Measurements from ENCODE around the gene CCDC88B.

CCDC88B gene, protein sequence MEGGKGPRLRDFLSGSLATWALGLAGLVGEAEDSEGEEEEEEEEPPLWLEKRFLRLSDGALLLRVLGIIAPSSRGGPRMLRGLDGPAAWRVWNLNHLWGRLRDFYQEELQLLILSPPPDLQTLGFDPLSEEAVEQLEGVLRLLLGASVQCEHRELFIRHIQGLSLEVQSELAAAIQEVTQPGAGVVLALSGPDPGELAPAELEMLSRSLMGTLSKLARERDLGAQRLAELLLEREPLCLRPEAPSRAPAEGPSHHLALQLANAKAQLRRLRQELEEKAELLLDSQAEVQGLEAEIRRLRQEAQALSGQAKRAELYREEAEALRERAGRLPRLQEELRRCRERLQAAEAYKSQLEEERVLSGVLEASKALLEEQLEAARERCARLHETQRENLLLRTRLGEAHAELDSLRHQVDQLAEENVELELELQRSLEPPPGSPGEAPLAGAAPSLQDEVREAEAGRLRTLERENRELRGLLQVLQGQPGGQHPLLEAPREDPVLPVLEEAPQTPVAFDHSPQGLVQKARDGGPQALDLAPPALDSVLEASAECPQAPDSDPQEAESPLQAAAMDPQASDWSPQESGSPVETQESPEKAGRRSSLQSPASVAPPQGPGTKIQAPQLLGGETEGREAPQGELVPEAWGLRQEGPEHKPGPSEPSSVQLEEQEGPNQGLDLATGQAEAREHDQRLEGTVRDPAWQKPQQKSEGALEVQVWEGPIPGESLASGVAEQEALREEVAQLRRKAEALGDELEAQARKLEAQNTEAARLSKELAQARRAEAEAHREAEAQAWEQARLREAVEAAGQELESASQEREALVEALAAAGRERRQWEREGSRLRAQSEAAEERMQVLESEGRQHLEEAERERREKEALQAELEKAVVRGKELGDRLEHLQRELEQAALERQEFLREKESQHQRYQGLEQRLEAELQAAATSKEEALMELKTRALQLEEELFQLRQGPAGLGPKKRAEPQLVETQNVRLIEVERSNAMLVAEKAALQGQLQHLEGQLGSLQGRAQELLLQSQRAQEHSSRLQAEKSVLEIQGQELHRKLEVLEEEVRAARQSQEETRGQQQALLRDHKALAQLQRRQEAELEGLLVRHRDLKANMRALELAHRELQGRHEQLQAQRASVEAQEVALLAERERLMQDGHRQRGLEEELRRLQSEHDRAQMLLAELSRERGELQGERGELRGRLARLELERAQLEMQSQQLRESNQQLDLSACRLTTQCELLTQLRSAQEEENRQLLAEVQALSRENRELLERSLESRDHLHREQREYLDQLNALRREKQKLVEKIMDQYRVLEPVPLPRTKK (N-terminal part only)

DNA sequence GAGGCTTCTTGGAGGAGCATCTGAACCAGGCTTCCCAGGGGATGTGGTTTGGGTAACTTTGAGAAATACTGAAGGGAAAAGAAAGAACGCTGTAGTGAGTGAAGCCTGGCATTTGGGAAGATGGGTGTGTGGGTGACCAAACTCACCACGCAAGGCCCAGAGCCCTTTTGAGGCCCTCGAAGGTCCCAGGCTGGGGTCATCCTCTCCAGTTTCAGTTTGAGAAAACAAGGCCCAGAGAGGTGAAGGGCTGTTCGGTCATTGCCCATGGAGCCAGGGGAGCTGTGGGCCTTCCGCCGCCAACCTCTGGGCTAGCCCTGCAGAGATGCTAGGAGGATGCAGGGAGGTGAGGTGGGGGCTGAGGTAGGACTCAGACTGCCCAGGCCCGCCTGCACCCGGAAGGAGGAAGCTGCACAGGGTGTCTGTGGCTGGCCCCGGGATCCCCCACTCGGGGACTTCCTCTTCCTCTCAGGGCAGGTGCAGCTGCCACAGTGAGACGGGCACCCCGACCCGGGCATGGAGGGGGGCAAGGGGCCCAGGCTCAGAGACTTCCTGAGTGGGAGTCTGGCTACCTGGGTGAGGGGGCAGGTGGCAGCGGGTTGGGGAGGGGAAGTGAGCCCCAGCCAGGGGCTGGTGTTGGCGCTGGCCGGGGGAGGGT, at the start of gene CCDC88B:
CCDC88B (plus strand) TSS at position 451 of the 655 bp plus-strand sequence; CDS start at position 514, 63 bp downstream.
- H3K4me3 ChIP-seq (ENCODE audit: low read length) = peak within 1 kb of the TSS; percentile 67; the same call in 1 of the 2 replicates
- no peak for TF ChIP-seq ZNF274 (IDR thresholded peaks at IDR 0.05; ENCODE audit: low read depth, low read length)

DNA sequence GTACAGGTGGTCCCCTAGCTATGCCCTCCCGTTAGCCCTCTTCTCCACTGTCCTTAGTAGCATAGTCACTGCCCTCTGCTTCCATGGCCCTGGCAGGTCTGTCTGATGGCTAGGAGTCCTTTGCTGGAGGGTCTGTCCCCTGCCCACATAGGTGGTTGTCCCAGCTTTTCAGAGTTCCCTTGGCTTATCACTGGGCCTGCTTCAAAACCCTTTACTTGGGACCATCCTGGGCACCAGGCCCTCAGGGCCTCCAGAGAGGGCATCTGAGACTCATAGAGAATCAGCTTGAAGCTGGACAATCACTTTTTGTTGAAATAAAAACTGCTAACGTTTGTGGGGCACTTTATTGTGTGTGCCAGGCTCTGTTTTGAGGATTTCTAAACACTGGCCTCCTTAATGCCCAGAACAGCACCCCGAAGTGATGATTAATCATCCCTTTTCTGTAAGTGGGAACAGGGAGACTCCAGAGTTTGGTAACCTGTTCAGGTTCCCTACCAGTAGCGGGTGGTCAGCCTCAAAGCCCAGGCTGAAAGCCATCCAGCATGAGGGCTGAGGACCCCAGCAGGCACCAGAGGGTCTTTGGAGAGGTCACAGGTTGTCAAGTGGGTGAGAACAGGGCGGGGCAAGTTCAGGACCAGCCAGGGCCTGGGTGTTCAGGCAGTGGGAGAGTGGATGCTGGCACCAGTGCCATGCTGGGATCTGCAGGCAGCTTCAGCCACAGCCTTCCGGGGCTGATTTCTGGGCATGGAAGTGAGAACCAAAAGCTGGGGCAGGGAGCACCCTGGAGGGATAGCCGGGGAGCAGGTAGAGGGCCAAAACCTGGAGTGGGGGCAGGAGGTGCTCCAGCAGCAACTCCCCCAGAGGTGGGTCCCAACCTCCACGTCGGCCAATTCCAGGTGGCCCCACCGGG, 49.4 kb upstream of the CCDC88B start:
- no peak overlapping the region for H3K4me3 ChIP-seq (ENCODE audit: low read length)
- TF ChIP-seq ZNF274 (IDR thresholded peaks at IDR 0.05; ENCODE audit: low read depth, low read length) = no peak

DNA sequence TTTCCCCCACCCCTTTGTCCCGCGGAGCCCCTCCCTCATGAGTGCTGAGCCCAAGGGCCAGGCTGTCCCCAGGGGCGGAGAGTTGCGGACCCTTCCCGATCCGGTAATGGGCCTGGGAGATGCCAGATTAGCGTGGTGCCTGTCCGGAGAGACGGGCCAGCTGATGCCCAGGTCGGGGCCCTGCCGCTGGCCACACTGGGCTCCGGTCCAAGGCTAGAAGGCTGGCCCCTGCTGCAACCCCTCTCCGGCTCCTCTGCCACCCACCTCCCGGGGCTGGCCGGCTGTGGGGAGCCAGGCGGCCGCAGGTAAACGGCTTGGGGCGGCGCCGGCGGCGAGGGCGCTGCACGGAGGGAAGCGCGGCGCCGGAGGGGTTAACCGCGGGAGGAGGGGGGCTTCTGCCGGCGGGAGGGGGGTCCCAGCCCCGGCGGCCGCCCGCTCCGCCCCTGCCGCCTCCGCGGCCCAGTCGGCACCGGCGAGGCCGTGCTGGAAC, 48.7 kb upstream of the CCDC88B start, which contains the start of gene KCNK4:
KCNK4 (plus strand) TSS at position 41 of the 490 bp plus-strand sequence. CDS start 1,717 bp downstream, outside the sequence.
- H3K4me3 ChIP-seq (ENCODE audit: low read length) = no peak within 1 kb of the TSS
- TF ChIP-seq ZNF274 (IDR thresholded peaks at IDR 0.05; ENCODE audit: low read depth, low read length) = no peak

DNA sequence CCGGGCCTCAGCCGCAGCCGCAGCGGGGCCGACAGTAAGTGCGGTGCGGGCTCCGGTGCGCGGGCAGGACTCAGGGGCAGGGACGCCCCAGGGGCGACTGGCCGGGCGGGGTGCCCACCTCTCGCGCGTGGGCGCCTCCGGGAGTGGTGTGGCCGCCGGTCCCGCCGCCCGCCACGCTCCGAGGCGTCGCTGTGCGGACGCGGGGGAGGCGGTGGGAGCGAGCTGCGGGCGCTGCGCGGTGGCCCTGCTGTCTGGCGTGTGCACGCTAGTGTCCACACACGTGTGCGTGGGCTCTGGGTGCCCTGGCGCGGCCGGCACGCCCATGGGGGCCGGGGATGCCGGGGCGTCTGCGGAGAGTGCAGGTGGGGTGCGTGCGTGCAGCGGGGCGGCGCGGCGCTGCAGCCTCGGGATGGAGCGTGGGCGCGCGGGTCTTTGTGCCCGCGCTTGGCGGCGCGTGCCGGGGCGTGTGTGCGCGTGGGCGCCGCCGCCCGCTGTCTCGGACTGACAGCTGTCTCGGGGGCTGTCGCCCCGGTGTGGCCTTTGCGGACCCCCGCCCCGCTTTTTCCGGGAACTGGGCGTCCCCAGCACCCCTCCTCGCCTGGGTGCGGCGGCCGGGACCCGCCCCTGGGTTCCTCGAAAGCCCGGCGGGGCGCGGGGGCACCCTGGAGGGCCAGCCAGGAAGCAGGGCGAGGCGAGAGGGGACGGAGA, 48.1 kb upstream of the CCDC88B start:
- H3K4me3 ChIP-seq (ENCODE audit: low read length) = no peak overlapping the region
- TF ChIP-seq ZNF274 (IDR thresholded peaks at IDR 0.05; ENCODE audit: low read depth, low read length) = no peak

DNA sequence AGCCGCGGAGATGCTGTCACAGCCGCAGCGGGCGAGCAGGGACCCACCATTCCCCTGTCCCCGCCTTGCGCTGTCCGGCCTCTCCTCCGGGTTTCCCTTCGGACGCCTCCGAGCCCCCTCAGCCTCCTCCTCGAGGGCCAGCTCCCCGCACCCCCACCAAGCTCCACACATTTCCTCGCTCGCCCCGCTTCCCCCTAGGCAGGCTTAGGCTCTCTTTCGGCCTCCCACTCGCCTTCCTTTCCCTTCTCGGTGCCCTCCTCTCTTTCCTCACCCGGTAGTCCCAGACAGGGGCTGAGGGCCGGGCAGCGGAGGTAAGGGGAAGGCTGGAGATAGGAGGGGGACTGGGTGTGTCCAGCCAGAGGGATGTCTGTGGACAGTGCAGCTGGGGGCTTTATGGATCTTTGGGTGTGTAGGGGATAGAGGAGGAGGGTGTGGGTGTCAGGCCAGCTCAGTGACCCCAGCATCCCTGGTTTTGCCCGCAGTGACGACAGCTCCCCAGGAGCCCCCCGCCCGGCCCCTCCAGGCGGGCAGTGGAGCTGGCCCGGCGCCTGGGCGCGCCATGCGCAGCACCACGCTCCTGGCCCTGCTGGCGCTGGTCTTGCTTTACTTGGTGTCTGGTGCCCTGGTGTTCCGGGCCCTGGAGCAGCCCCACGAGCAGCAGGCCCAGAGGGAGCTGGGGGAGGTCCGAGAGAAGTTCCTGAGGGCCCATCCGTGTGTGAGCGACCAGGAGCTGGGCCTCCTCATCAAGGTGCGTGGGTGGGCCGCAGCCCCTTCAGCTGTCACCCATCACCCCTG, 47.3 kb upstream of the CCDC88B start:
- H3K4me3 ChIP-seq (ENCODE audit: low read length) = no peak overlapping the region
- TF ChIP-seq ZNF274 (IDR thresholded peaks at IDR 0.05; ENCODE audit: low read depth, low read length) = no peak

DNA sequence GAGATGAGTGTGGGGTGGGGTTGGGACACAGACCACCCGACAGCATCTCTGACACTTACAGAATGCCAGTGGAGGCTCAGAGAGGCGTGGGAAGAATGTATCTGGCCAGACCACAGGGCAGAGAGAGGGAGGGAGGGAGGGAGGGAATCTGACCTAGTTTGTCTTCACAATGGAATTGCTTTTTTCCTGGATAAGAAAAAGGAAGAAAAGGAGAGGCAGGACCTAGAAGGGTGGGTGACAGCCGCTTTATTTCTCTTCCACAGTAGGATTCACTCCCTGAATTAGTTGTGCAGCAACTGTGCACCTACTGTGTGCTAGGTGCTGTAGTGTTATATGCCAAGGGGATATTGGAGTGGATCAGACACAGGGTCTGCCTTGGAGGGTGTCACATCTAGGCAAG, 45.2 kb upstream of the CCDC88B start:
- TF ChIP-seq ZNF274 (IDR thresholded peaks at IDR 0.05; ENCODE audit: low read depth, low read length) = no peak
- H3K4me3 ChIP-seq (ENCODE audit: low read length) = no peak overlapping the region

DNA sequence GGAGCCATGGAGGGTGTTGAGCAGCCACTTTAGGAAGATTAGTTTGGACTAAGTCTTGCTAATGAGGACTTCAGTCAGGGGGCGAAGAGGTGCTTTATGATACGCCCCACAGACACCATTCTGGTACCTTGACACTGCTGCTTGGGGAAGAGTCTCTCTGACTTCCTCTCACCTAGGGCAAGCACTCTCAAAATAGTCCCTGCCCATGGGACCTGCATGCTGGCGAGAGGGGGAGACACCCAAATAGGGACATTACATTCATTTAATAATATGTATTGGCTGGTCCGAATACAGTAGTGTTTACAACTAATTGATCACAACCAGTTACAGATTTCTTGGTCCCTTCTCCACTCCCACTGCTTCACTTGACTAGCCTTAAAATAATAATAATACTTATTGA, 44.2 kb upstream of the CCDC88B start:
- H3K4me3 ChIP-seq (ENCODE audit: low read length) = no peak overlapping the region
- no peak for TF ChIP-seq ZNF274 (IDR thresholded peaks at IDR 0.05; ENCODE audit: low read depth, low read length)

DNA sequence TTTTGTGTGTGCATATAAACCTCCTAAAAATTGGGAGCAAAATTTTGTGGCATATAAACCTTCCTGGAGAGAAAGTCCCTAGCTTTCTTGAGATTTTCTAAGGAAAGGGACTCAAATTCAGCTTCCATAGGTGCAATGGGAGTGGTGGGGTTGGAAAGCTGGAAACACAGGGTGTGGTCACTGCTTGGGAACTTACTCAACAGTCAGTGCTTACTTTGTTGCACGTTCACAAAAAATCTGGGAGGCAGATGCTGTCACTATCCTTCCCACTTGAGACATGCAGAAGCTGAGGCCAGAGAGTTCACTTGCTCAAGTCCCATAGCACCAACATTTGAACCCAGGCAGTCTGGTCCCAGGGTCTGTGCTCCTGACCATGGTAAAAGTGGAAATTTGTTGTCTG, 43.8 kb upstream of the CCDC88B start:
- no peak overlapping the region for H3K4me3 ChIP-seq (ENCODE audit: low read length)
- TF ChIP-seq ZNF274 (IDR thresholded peaks at IDR 0.05; ENCODE audit: low read depth, low read length) = no peak

DNA sequence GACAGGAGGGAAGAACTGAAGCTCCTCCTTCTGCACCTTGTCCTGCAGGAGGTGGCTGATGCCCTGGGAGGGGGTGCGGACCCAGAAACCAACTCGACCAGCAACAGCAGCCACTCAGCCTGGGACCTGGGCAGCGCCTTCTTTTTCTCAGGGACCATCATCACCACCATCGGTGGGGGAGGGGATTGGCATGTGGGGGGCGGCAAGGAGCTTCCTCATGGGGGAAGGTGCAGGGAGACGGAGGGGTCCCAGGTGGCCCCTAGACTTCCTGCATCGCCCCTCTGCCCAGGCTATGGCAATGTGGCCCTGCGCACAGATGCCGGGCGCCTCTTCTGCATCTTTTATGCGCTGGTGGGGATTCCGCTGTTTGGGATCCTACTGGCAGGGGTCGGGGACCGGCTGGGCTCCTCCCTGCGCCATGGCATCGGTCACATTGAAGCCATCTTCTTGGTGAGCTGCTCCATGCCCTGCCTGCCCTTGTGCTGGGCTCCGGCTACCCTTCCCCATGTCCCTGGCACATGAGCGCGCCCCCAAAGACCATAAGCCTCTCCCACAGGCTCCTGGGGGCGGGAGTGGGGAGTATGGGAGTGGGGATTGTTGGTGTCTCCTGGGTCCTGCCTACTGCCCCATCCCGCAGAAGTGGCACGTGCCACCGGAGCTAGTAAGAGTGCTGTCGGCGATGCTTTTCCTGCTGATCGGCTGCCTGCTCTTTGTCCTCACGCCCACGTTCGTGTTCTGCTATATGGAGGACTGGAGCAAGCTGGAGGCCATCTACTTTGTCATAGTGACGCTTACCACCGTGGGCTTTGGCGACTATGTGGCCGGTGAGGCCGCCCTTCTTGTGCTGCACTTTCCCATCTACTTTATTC, 42.9 kb upstream of the CCDC88B start:
- TF ChIP-seq ZNF274 (IDR thresholded peaks at IDR 0.05; ENCODE audit: low read depth, low read length) = no peak
- no peak overlapping the region for H3K4me3 ChIP-seq (ENCODE audit: low read length)

DNA sequence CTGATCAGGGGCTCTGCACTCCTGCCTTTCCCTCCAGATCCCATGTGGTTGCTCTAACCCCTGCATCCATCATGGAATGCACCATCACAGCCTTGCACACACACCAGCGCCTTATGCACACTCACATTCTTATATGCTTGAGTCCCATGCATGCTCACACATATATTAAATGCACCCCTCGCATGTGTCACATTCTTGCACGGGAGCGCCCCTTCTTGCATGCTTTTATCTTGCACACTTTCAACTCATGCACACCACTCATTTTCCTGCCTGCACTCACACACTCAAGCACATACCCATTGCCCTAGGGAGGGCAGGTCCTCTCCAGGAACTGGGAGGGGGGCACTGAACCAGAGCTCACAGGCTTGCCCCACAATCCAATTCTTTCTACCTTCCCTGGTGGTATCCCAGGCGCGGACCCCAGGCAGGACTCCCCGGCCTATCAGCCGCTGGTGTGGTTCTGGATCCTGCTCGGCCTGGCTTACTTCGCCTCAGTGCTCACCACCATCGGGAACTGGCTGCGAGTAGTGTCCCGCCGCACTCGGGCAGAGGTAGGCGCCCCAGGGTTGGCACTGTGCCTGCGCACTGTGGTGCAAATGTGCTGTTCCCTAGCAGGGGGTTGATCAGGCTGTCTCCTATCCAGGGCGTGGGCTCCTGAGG, 42.2 kb upstream of the CCDC88B start:
- no peak for TF ChIP-seq ZNF274 (IDR thresholded peaks at IDR 0.05; ENCODE audit: low read depth, low read length)
- no peak overlapping the region for H3K4me3 ChIP-seq (ENCODE audit: low read length)
